ENCODE results near the gene FBXL13. TPM values are rescaled to one million over a fixed set of nuclear protein-coding genes. Genes with fewer than 3 reads are reported as not detected.
"Not testable (repeated sequence)": the region's sequence is repeated elsewhere in the genome, so short reads cannot be mapped to it uniquely, and the experiment has no call there.

FBXL13 gene
- total RNA-seq, 1 donor, result 1.9 TPM

DNA sequence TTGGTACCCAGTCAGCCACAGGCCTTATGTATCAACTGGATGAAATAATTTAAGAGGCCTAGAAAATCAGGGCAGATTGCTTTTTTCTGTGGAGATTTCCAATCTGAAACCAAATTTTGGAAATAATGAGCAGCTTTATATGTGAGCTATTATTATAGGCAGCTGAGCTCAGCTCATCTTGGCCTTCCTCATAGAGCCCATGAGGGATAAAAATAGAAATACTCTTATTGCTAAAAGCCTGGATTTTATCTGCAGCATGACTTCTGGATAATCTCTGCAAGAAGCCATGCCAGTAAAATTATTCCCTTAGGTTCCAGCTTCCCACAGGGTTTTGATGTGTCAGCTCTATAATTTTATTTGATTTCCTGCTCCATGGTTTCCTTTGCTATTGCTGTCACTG lies 282.8 kb downstream of the FBXL13 start:
- not testable (repeated sequence) for H3K9me3 ChIP-seq (ENCODE audit: low read depth, low read length); H3K27me3 ChIP-seq (ENCODE audit: insufficient read depth, low read length); H3K4me3 ChIP-seq (ENCODE audit: low read length); H3K4me1 ChIP-seq (ENCODE audit: insufficient read depth, low read length)

DNA sequence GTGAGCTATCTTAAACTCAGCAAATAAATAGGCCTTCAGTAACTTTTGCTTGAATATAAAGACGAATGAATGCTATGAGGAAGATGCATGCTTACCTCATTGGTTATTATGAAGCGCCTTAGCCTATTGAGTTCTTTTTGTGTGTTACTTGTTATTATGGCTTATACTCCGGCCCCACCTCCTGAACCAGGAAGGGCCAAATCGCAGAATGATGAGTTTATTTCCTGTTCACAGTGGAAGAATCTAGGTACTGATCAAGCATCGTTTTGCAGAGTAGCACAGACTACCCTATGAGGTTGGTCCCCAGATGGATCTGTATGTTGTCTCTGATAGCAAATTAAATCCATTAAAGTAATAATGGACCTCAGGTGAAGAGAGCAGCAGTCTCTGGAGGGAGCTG lies 283.2 kb downstream of the FBXL13 start:
- not testable (repeated sequence) for H3K4me3 ChIP-seq (ENCODE audit: low read length); H3K9me3 ChIP-seq (ENCODE audit: low read depth, low read length); H3K27me3 ChIP-seq (ENCODE audit: insufficient read depth, low read length); H3K4me1 ChIP-seq (ENCODE audit: insufficient read depth, low read length)

DNA sequence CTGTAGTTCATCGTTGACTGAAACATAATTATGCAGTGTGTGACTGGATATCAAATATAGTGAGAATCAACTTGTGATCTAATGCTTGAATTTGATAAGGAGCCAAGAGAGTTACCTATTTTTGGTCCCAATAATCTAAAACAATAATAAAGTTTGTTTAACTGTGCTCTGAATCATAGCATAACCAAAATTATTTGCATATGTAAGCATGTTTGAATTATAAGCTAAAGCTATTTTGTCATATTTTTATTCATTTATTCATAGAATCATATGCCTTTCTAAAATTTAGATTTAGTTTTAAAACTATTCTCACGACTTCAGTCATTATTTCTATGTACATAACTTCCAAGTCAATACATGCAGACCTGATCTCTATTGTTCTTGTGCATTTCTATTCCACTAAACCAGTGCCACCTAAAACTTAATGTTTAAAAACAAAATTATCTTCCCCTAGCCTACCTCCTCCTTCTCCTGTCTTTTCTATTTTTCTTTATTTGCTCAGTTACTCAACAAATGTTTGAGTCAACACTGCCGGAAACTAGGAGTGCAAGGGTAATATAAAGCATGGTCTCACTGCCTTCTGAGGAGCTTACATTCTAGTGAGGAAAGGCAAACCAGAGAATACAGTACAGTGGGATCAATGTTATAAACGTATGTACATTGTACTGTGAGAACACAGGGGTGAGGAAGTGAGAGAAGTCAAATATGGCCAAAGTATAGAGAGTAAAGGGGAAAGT lies 284.1 kb downstream of the FBXL13 start:
- H3K4me3 ChIP-seq (ENCODE audit: low read length); H3K9me3 ChIP-seq (ENCODE audit: low read depth, low read length); H3K27me3 ChIP-seq (ENCODE audit: insufficient read depth, low read length); H3K4me1 ChIP-seq (ENCODE audit: insufficient read depth, low read length): not testable (repeated sequence)

DNA sequence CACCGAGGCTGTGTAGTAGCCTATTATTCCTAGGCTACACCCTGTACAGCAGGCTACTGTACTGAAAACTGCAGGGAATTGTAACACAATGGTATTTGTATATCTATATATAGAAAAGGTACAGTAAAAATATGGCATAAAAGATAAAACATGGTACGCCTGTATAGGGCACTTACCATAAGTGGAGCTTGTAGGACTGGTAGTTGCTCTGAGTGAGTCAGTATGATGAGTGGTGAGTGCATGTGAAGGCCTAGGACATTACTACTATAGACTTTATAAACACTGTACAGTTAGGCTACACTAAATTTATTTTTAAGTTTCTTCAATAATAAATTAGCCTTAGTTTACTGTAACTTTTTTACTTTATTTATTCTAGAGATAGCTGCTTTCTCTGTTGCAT lies 285.8 kb downstream of the FBXL13 start:
- not testable (repeated sequence) for H3K9me3 ChIP-seq (ENCODE audit: low read depth, low read length); H3K27me3 ChIP-seq (ENCODE audit: insufficient read depth, low read length); H3K4me1 ChIP-seq (ENCODE audit: insufficient read depth, low read length); H3K4me3 ChIP-seq (ENCODE audit: low read length)

DNA sequence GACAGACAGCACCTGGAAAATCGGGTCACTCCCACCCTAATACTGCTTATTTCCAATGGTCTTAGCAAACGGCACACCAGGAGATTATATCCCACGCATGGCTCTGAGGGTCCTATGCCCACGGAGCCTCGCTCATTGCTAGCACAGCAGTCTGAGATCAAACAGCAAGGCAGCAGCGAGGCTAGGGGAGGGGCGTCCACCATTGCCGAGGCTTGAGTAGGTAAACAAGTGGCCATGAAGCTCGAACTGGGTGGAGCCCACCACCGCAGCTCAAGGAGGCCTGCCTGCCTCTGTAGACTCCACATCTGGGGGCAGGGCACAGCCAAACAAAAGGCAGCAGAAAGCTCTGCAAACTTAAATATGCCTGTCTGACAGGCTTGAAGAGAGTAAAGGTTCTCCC lies 293.7 kb downstream of the FBXL13 start:
- not testable (repeated sequence) for H3K27me3 ChIP-seq (ENCODE audit: insufficient read depth, low read length)

DNA sequence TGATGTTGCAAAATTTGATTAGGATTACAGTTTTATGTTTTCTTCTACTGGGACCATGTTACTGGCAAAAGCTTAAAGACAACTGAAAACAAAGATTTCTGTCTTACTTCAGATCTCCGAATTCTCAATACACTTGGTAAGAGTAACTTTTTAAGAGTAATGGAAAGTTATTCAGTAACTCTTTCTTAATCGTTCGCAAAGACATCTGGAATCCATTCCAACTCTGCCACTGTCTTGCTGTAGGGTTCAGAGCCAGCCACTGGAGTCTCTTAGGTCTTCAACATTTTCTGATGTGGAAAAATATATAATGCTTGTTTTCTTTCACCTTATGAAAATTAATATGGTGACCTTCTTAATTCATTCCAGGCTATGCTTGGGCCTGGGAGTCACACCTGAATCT lies 295.9 kb downstream of the FBXL13 start:
- not testable (repeated sequence) for H3K27me3 ChIP-seq (ENCODE audit: insufficient read depth, low read length); H3K9me3 ChIP-seq (ENCODE audit: low read depth, low read length); H3K4me1 ChIP-seq (ENCODE audit: insufficient read depth, low read length)

More for the DNA sequence above, 293.7 kb downstream of the FBXL13 start:
- H3K9me3 ChIP-seq (ENCODE audit: low read depth, low read length); H3K4me1 ChIP-seq (ENCODE audit: insufficient read depth, low read length); H3K4me3 ChIP-seq (ENCODE audit: low read length): not testable (repeated sequence)

DNA sequence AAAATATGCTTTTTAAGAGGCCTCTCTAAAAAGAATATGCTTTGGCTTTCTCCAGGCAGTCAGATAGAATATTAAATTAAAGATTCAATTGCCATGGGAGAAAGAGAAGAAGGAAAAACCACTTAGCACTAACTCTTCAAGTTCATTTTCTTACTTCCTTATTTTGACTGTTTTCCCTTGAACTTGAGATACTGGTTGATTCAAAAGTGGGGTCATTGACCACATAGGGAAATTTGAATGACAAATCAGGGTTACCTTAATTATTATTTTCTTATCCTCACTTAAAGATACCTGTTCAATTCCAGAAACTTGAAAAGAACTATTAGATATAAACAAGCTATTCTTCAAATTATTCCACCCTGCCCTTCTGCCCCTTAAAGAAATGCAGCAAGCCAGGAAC lies 298.4 kb downstream of the FBXL13 start:
- H3K27me3 ChIP-seq (ENCODE audit: insufficient read depth, low read length); H3K9me3 ChIP-seq (ENCODE audit: low read depth, low read length); H3K4me3 ChIP-seq (ENCODE audit: low read length); H3K4me1 ChIP-seq (ENCODE audit: insufficient read depth, low read length): not testable (repeated sequence)

More for the DNA sequence above, 295.9 kb downstream of the FBXL13 start:
- H3K4me3 ChIP-seq (ENCODE audit: low read length), result not testable (repeated sequence)

DNA sequence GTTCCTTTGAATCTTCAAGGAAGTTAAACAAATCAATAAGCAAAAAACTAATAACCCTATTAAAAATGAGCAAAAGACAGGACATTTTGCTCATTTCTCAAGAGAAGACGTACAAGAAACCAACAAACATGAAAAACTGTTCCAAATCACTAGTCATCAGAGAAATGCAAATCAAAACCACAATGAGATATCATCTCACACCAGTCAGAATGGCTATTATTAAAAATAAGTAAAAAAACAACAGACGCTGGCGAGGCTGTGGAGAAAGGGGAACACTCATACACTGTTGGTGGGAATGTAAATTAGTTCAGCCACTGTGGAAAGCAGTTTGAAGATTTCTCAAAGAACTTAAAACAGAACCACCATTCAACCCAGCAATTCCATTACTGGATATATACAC lies 304.1 kb downstream of the FBXL13 start:
- not testable (repeated sequence) for H3K4me1 ChIP-seq (ENCODE audit: insufficient read depth, low read length); H3K4me3 ChIP-seq (ENCODE audit: low read length); H3K27me3 ChIP-seq (ENCODE audit: insufficient read depth, low read length); H3K9me3 ChIP-seq (ENCODE audit: low read depth, low read length)

DNA sequence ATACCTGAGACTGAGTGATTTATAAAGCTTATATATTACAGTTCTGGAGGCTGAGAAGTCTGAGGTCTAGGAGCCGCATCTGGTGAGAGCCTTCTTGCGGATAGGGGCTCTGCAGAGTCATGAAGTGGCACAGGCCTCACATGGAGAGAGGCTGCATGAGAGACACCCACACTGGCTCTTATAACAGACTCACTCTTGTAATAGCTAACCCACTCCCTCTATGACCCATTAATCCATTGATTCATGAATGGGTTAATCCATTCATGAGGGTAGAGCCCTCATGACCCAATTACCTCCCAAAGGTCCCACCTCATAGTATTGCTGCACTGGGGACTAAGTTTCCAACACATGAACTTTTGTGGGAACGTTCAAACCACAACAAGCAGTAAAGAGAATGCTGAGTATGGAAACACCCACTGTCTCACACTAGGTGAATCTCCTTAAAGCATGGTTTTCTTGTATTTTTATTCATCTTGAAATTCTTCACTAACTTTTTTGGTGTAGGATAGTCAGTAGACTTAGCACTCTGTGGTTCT lies 304.9 kb downstream of the FBXL13 start:
- H3K4me3 ChIP-seq (ENCODE audit: low read length); H3K9me3 ChIP-seq (ENCODE audit: low read depth, low read length); H3K27me3 ChIP-seq (ENCODE audit: insufficient read depth, low read length): not testable (repeated sequence)

DNA sequence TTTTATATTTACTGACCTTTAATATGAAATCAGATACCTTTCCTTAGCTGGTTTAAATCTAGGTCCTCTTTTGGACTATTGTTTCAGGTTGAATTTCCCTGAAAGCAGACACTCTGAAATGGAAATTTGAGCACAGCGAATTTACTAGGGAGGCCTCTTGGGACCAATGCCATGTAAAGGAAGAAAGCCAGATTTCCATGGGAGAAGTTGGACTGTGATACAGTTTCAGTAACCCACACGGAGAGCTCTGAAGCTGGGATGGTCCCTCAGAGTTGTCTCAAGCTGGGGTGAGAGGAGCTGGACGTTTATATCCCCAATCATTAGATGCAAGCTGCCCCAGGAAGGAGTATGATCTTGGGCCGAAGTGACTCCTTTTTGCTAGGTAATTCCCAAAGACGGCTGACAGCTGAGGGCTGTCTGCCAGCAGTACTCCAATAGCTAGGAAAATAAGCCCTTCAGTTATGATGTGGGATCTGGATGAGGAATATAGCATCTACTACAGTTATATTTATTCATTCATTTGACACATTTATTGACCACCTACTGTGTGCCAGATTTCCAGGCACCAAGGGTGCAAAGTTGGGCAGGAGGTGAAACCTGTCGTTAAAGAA lies 311.2 kb downstream of the FBXL13 start:
- H3K27me3 ChIP-seq (ENCODE audit: insufficient read depth, low read length); H3K4me3 ChIP-seq (ENCODE audit: low read length); H3K4me1 ChIP-seq (ENCODE audit: insufficient read depth, low read length); H3K9me3 ChIP-seq (ENCODE audit: low read depth, low read length): not testable (repeated sequence)

More for the DNA sequence above, 304.9 kb downstream of the FBXL13 start:
- H3K4me1 ChIP-seq (ENCODE audit: insufficient read depth, low read length), result not testable (repeated sequence)

Other genes with a start within 250 kb of the FBXL13 start
- gene LRRC17, start 161.8 kb downstream of the FBXL13 start, total RNA-seq, result 0.10 TPM
- 8.6 TPM for gene ARMC10, start 344 bp upstream of the FBXL13 start, total RNA-seq
- 2.1 TPM for gene NAPEPLD, start 74.3 kb upstream of the FBXL13 start, total RNA-seq
- gene PMPCB, start 222.6 kb upstream of the FBXL13 start, total RNA-seq, result 89.6 TPM